ENCODE data around the gene CCDC57.
A peak's percentile ranks its signal among the peaks of the same experiment; 100 is the strongest.

Gene CCDC57

DNA sequence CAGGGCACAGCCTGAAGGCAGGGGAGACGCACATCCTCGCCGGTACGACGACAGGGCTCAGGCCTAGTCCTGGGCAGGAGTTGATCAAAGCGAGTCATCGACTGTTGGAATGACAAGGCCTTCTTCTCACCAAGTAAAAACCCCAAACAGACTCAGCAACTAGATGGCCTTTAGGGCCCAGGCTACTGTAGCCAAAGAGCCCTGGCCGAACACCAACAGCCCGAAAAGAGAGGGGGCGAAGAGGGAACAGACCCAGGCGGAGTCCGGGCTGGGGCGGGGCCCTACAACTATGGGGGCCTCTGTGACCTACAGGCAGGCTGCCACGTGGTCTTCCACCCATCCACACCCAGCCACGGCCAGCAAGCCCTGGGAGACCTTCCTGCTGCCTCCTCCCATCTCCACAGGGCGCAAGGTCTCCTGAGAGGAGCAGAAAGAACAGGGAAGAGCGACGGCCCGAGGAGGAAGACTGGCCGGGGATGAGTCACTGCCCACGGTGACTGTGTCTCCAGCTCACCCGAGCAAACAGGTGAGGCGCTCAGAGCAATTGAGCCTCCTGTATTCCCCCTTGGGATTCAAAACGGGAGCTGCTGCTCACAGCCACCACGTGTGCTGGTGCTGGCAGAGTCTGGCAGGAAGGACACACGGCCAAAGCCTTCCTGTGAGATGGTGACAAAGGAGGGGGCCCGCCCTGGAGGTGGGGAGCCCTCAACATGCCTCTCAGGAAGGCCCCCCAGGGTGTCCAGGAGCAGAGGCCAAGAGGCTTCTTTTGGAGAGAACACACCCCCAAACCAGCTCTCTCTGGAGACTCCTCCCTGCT lies 33.9 kb upstream of the CCDC57 start:
- no peak for DNase-seq (ENCODE audit: low spot score)

DNA sequence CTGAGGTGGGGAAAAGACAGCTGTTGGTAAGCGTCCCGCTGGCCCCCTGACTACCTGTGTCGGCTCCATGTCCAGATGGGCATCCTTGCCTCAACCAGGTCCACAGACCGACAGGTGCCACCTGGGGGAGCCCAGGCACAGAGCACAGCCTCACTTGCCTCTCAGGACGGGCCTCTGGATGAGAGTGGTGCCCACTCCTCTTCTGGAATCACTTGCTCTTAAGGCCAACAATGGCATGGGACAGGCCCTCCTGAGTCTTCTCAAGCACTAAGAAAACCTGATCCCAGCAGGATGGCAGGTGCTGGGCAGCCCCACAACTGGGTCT lies 33.4 kb upstream of the CCDC57 start:
- DNase-seq (ENCODE audit: low spot score), result no peak

DNA sequence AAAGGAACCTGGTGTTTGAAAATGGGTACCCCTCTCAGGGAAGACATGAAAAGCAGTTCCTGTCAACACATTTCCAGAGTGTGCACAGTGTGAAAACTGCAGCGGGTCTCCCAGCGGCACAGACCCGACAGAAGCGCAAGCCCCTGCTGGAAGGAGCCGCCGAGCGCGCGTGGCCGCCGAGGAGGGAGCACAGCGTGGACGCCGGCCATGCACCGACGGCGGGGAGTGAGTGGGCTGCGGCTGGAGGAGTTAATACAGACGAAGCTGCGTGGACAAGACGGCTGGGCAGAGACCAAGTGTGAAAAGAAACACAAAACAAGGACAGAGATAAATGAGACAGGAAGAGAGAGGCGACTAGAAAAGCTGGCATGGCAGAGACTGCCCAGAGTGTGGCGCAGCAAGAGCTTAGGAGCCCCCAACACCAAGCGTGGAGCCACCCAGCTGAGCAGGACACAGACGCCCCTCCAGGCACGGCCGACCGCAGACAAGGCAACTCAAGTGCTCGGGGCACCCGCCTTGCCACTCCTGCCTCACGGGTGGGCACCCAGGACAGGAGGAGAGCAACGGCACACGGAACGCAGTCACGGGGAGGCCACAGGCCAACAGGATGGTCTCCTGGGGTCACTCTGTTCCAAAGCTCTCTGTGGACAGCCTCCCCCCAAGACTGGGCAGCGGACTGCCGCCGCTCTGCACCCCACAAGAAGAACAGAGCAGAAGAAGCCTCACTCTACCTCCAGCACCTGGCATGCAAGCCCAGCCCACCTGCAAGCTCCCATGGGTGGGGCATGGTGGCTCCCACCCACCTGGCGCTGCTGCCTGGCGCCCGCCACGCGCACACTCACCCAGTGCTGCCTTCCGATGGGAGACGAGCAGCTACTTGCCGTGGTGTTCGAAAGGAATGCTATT lies 32.7 kb upstream of the CCDC57 start:
- no peak for DNase-seq (ENCODE audit: low spot score)

DNA sequence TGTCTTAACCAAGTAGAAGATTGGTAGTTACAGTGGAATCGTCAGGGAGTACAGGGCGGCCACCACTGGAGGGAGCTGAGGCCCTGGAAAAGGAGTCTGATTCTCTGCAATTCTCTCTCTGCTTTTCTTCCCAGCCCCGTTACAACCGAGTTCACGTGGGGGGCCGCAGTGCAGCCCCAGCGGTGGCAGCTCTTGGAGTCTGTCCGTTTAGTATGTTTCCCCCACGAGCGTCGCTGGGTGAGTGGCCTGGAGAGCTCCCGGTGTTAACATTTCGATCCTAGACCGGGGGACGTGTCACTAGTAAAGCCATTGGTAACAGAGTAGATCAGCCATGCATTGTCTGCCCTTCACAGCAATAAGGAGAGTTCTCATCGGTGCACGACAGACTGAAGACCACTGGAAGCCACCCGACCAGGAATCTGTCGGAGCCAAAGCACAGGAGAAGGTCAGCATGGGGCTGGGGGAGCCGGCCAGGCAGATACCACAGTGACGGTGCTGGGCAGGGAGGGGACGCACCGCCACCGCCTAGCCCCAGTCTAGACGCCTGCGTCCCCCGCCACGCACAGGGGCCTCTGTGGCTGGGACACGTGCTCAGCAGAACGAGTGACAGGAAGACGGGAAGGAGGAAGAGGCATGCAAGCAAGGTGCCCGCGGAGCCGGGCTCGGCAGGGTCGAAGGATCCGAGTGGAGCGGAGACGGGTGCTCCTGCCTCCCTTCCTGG lies 31.9 kb upstream of the CCDC57 start:
- no peak for DNase-seq (ENCODE audit: low spot score)

DNA sequence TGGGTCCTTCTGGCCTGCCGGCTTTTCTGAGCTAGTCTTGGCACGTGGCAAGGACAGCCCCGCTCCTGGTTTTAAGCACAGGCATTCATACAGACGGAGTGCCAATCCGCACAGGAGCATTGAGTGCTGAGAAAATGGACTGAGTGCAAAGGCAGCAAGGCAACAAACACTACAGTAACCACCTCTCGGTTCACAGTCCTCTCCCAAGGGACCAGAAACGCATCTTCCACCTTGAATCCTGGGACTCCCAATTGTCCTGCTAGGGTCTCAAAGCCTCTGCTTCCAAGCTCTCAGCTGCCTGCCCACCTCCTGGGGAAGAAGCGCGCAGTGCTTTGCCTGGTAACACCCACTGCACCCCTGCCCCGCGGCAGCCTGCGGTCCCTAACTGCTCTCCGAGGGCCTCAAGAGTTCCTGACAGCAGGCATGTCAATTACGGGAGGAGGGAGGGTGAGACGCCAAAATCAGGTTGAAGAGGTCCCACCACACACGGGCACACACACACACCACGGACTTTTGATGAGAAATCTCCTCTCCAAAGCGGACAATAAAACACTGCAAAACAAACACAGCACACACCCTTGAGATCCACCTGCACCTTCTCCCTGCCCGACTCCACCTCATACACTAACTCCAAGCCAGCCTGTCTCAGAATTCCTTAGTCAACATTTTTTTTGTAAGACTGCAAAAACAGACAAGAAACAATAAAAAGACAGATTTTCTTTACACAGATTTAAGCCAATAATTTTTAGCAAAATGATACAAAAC lies 31.2 kb upstream of the CCDC57 start:
- no peak for DNase-seq (ENCODE audit: low spot score)

DNA sequence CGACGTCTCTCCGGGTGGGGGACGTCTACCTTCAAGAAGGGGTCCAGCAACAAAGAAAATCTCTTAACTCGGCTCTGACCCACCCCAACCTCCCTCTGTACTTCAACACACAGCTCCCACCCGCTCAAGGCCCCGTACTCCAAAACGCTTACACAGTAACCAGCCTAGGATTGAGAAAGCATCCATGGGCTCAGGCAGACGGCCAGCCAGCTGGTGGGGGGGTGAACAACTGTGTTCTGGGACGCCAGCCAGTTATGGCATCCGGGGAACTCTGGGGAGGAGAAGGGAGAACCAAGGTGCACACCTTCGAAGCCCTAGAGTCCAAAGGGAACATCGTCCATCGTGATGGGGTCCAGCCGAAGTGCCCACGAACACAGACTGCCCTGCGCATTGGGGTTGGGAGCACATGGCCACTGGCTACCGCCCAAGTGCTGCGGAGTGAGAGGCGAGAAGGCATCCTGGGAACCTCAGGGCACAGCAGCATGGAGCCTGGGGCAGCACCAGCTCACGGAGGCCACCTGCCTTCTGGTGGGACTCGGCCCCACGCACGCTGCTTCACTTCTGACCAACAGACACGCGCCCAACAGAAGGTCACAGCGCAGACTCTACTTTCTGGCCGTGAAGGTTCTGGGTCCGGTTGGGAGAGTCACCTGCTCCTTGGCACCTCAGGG lies 30.5 kb upstream of the CCDC57 start:
- DNase-seq (ENCODE audit: low spot score), result no peak

DNA sequence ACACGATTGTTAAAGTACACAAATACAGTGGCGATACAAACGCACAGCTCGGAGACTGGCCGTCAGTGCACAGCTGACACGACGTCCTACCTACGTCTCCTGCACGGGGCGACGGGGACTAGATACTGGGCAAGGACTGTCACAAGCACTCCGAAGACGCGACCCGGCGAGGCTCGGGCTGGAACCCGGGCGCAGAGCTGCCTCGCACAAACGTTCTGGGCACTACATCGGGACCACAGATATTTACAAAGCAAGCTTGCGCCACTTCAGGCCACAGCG lies 30.0 kb upstream of the CCDC57 start:
- DNase-seq (ENCODE audit: low spot score), result no peak

DNA sequence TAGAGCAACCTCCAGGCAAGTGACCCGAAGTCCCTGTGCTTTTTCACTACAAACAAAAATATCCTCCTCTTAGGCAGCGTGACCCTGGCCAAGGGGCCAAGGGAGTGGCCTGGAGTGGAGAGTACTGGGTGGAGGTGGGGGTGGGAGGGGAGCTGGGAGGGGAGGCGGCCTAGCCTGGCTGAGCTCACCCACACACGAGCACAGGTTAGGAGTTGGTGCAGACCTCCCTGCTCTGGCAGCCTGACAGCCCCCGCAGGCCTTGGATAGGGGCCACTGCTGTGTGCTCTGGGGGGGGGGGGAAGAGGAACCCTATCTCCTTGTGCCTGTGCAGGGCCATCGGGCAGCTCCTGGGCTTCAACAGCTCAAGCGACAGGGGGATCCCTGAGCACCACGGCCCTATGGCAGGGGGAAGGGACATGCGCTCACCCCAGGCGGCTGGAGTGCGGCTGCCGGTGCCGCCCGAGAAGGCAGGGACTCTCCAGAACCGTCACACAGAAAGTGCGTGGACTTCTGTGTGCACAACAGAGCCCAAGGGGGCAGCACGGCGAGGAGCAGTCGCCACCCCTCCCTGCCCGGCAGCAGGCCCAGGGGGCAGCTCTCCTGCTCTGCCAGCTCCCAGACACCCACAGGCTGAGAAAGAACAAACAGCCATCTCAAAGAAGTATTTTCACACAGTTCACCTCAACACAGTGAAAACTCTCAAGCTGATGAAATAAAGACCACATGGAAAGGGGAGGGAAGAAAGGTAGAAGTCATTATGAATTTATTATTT lies 29.5 kb upstream of the CCDC57 start:
- peak; percentile 37 for DNase-seq (ENCODE audit: low spot score)

DNA sequence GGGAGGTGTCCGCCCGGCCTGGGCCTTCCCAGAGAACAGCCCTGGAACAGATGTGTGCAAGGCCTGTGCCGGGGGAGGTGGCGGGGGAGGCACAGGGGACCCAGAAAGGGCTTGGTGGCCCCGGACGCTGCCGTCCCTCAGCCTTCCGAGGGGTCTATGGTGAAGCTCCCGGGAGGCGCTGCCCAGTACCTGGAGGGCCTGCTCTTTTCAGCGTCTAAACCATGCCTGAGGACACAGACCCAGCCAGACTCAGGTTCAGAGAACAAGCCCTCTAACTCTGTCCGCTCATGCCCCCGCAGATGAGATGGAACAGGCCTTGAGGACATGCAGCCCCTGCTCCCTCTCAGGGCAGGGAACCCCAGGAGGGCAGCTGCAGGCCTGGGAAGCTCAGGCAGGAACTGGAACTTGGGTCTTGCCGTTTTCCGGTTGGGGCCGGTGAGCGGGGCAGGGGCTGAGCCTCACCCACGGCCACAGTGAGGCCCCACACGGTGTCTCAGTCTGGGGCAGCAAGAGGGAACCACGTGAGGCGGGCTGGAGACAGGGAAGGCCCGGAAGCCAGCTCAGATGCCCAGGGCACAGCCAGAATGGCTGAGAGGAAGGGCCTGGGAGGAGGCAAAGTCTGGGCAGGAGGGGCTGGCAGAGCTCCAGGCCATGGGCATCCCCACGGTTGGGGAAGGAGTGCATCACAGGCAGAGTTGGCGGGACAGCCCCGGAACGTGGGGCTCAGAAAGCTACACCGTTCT lies 28.7 kb upstream of the CCDC57 start:
- DNase-seq (ENCODE audit: low spot score), result no peak

DNA sequence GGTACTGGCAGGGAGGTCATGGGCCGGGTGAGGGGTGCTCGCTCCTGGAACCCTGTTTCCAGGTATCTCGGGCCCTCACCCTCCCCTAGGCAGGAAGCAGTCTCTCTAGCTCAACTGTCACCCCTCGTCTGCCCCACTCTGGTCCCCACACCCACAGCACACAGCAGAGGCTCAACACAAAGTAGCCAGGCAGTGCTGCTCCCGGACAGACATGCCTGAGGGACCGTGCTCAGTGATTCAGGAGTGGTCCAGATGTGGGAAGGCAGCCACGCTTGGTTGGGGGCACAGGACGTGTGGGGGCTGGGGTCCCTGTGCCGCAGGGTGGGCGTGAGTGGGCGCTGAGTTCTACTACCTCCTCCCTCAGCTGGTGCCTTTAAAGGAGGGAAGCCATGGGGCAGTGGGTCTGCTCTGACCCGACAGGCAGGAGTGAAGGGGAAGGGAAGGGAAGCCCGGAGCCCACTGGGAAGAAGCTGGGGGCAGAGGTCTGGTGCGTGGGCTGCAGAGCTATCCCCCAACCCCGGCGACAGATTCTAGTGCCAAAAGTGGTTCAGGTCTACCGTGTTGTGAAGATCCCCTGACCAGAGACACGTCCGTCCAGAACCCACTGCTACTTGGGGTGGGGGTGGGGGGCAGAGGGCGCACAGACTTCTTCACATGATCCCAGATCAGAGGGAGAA lies 28.0 kb upstream of the CCDC57 start:
- DNase-seq (ENCODE audit: low spot score), result no peak

DNA sequence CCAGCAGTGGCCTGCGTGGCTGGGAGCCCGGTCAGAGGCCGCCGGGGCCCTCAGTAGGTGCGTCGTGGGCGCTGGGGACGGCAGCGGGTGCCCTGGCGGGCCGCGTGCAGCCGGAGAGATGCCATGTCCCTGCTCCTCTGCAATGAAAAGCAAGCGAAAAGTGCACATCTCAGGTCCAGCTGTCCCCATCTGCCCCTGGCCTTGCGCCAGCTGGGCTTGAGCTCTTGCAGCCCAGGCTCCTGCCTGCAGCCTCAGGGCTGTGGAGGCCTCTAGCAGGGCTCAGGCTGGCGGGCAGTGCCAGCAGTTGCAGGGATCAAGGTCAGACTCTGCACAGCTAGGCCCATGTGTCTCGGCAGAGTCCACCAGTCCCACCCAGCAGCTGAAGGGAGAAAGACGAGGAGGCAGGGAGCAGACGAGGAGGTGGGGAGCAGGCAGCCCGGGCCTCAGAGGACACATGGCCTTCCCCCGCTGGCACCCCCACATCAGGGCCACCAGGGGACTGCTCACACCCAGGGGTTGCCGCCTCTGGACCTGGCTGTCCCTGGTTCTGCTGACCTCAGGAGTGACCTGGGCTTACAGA lies 27.4 kb upstream of the CCDC57 start:
- DNase-seq (ENCODE audit: low spot score), result no peak

DNA sequence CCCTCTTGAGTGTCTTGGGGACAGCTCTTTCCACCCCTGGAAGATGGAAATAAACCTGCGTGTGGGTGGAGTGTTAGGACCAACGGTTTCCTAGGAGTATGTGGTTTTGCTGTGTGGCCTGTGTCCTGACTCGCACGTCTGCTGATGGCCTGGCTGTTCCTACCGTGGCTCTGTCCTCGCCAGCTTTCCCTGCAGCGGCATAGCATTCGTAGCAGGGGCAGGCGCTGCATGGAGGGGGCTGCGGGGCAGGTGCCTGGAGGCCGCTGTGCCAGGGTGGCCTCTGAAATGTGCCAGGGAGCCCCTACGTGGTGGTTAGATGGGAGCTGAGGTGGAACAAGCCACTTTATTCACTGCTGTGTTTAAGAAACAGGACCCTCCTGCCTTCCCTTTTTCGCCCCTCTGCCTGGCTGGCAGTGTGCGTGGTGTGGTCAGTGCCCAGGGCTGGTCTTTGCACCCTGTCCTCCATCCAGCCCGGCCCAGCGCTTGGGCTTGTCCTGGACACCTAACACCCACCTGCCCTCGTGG lies 26.8 kb upstream of the CCDC57 start:
- no peak for DNase-seq (ENCODE audit: low spot score)

DNA sequence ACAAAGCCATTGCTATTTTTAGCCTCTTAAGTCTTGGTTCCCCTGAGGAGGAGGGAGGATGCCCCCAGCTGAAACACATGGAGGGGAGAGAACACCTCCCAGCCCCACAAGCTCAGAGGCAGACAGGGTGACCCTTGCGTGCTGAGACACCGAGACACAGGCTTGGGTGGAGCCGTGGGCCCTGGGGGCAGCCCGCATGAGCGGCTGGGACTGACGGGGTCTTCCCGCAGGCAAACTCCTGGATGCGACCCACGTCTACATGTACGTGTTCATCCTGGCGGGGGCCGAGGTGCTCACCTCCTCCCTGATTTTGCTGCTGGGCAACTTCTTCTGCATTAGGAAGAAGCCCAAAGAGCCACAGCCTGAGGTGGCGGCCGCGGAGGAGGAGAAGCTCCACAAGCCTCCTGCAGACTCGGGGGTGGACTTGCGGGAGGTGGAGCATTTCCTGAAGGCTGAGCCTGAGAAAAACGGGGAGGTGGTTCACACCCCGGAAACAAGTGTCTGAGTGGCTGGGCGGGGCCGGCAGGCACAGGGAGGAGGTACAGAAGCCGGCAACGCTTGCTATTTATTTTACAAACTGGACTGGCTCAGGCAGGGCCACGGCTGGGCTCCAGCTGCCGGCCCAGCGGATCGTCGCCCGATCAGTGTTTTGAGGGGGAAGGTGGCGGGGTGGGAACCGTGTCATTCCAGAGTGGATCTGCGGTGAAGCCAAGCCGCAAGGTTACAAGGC lies 26.0 kb upstream of the CCDC57 start:
- DNase-seq (ENCODE audit: low spot score), result no peak

DNA sequence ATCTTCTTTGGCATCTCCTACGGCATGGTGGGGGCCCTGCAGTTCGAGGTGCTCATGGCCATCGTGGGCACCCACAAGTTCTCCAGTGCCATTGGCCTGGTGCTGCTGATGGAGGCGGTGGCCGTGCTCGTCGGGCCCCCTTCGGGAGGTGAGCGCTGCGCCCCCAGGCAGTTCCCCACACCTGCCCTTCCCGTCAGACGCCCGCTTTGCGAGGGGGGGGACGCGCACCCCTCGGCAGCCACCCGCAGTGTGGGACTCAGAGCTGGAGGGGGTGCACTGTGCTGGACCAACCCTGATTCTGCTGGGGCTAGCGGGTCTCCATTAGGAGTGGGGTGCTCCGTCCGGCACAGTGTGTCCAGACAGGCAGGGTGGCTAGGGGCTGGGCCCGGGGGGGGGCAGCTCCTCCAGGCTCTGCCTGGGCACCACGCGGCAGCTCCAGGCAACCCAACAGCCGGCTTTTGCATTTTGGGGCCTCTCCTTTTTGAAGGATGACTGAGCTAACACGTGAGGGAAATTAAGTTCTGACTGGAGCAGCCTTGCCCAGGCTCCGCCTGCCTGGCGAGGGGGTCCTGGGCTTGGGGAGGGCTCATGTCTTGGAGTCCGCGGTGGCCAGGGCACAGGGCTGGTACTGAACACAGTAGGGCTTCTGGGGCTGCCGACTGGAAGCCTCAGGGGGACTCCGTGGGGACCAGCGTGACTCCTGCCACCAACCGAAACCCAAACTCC lies 25.3 kb upstream of the CCDC57 start:
- no peak for DNase-seq (ENCODE audit: low spot score)

DNA sequence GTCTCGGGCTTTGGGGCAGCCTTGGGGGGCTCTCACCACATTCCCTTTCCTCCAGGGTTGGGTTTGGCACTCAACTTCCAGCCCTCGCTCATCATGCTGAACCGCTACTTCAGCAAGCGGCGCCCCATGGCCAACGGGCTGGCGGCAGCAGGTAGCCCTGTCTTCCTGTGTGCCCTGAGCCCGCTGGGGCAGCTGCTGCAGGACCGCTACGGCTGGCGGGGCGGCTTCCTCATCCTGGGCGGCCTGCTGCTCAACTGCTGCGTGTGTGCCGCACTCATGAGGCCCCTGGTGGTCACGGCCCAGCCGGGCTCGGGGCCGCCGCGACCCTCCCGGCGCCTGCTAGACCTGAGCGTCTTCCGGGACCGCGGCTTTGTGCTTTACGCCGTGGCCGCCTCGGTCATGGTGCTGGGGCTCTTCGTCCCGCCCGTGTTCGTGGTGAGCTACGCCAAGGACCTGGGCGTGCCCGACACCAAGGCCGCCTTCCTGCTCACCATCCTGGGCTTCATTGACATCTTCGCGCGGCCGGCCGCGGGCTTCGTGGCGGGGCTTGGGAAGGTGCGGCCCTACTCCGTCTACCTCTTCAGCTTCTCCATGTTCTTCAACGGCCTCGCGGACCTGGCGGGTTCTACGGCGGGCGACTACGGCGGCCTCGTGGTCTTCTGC lies 24.6 kb upstream of the CCDC57 start:
- DNase-seq (ENCODE audit: low spot score), result no peak

DNA sequence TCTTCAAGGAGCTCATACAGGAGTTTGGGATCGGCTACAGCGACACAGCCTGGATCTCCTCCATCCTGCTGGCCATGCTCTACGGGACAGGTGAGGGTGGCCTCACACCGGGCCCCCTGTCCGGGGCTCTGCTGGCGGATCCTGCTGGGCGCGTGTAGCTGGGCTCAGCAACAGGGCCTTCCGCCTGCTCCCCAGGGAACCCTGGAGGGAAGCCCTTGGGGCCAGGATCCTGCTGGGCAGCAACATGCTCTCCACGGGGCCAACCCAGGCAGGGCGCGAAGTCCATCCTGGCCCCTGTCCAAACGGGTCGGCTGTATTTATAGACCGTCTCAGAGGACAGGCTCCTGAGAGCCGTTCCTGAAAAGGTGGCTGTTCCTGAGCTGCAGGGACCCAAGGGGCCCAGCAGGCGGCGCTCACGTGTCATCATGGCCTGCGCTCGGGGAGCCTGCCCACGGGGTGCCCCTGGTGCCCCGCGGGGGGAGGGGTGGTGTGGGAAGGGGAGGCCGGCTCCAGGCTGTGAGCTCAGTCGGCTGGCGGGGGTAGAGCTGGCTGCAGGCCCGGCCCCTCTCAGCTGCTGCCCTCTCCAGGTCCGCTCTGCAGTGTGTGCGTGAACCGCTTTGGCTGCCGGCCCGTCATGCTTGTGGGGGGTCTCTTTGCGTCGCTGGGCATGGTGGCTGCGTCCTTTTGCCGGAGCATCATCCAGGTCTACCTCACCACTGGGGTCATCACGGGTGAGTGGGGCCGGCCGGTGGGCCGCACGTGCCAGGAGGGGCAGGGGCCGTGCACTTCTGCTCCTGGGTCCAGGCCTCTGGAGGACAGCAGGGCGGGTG lies 23.7 kb upstream of the CCDC57 start:
- peak; percentile 77 for DNase-seq (ENCODE audit: low spot score)
